ENCODE results near the gene RPL3. TPM values are rescaled to one million over a fixed set of nuclear protein-coding genes. Genes with fewer than 3 reads are reported as not detected.
A peak's percentile ranks its signal among the peaks of the same experiment; 100 is the strongest.

Gene RPL3
- total and polyA plus RNA-seq, 2 of the 4 experiments (the other 2 are of a cell fraction): 2,871 to 3,312 TPM

GRCh38 chr22:39364714-39365491 lies 45.5 kb upstream of the RPL3 start:
- 65% methylated on average over 6 of the region's 11 CpGs; no CpG with 5 or more reads in 1 of the 2 experiments for WGBS, 2 experiments (ENCODE audit: extremely low coverage in 2 of 2, insufficient read length in 1 of 2)
- Histone ChIP-seq H3K4me3 (ENCODE audit: insufficient read depth, low read depth, low read length) (no peak overlapping the region), H2BK120ac (ENCODE audit: low read depth, low read length) (no peak overlapping the region), H2AK9ac (replicated peaks; ENCODE audit: low read depth, low read length, poor library complexity) (peak overlapping the region; percentile 5), H3K27ac (ENCODE audit: insufficient read depth, low read length) (no peak overlapping the region), H2AK5ac (ENCODE audit: low read depth, low read length) (0 out of 2 replicates have a peak overlapping the region, but pooled peaks have one; percentile 17), H4K20me1 (ENCODE audit: insufficient read depth, low read length) (peaks cover 14% of the 10 kb centered on the region), H3K36me3 (ENCODE audit: control insufficient read depth, insufficient read depth, low read length) (peaks cover 2% of the 10 kb centered on the region; the same call in 1 of the 2 replicates), H3K4ac (ENCODE audit: low read depth, low read length) (no peak overlapping the region), H3K9me1 (ENCODE audit: insufficient read depth, low read length) (peaks cover 4% of the 10 kb centered on the region; the same call in 1 of the 2 replicates), H4K91ac (ENCODE audit: insufficient read depth, low read depth, low read length) (no peak overlapping the region), H3K14ac (replicated peaks; ENCODE audit: low read depth, low read length) (no peak overlapping the region), H3K9ac (ENCODE audit: low read depth, low read length) (no peak overlapping the region), H3K9me3 (ENCODE audit: control insufficient read depth, insufficient read depth, low read length) (no peaks in the 10 kb centered on the region), H3K18ac (ENCODE audit: low read depth, low read length) (no peak overlapping the region), H4K5ac (ENCODE audit: low read depth, low read length) (no peak overlapping the region), H3K4me1 (ENCODE audit: control insufficient read depth, insufficient read depth, low read length) (peaks cover 8% of the 10 kb centered on the region; the same call in 1 of the 2 replicates), H3K79me1 (ENCODE audit: low read depth in 1 of 2, low read length in 2 of 2) (peaks cover 0 to 23% of the 10 kb centered on the region in 2 experiments; a peak in 3 of 4 replicates), H3K23ac (ENCODE audit: low read depth, low read length) (no peak overlapping the region), H3K27me3 (ENCODE audit: control insufficient read depth, insufficient read depth, low read length) (no peaks in the 10 kb centered on the region), H2BK5ac (ENCODE audit: low read depth, low read length, poor library complexity, severe bottlenecking) (no peak overlapping the region), H3K4me2 (ENCODE audit: low read depth, low read length) (no peak overlapping the region), H4K8ac (ENCODE audit: low read depth in 2 of 2, low read length in 2 of 2) (no peak overlapping the region), H2AFZ (replicated peaks; ENCODE audit: low read length, poor library complexity) (no peak overlapping the region), H2BK15ac (ENCODE audit: low read depth, low read length) (no peak overlapping the region), H3K56ac (ENCODE audit: extremely low read depth, insufficient read depth, low read length) (no peak overlapping the region), H2BK20ac (ENCODE audit: low read depth, low read length) (no peak overlapping the region)
- ChIA-PET CTCF (no interaction called here), POLR2A (ENCODE audit: unreplicated experiment) (no interaction called here)
- in situ Hi-C loops (cut with MboI; ENCODE audit: low sequenced_read_pairs): no loop called here
- dilution Hi-C loops (cut with HindIII; ENCODE audit: low sequenced_read_pairs, unreplicated experiment): no loop called here
- no TSS peak for BruUV-seq (replicated peaks)
- ATAC-seq (ENCODE audit: low read depth): no peak
- intact Hi-C loops (cut with micrococcal nuclease): no loop called here
- TF ChIP-seq USF2 (IDR thresholded peaks at IDR 0.05; ENCODE audit: low read depth, low read length) (no peak), RAD21 (IDR thresholded peaks at IDR 0.05; ENCODE audit: low read length) (no peak), POLR2A (IDR thresholded peaks at IDR 0.05; ENCODE audit: low read depth, low read length) (no peak), MXI1 (IDR thresholded peaks at IDR 0.05; ENCODE audit: borderline replicate concordance, low read depth, low read length) (no peak), RCOR1 (IDR thresholded peaks at IDR 0.05; ENCODE audit: insufficient replicate concordance, low read length) (no peak), BHLHE40 (IDR thresholded peaks at IDR 0.05; ENCODE audit: low read depth, low read length) (no peak), CEBPB (IDR thresholded peaks at IDR 0.05; ENCODE audit: low read depth, low read length) (no peak), SMC3 (IDR thresholded peaks at IDR 0.05; ENCODE audit: low read depth, low read length) (no peak), MAZ (IDR thresholded peaks at IDR 0.05; ENCODE audit: borderline replicate concordance, low read depth, low read length) (no peak), MAFK (IDR thresholded peaks at IDR 0.05; ENCODE audit: low read depth, low read length) (no peak), CHD1 (IDR thresholded peaks at IDR 0.05; ENCODE audit: low read depth, low read length) (no peak), RFX5 (IDR thresholded peaks at IDR 0.05; ENCODE audit: low read depth, low read length) (no peak), FOS (IDR thresholded peaks at IDR 0.05; ENCODE audit: low read depth, low read length) (no peak)
- TF ChIP-seq, protein P1, sequence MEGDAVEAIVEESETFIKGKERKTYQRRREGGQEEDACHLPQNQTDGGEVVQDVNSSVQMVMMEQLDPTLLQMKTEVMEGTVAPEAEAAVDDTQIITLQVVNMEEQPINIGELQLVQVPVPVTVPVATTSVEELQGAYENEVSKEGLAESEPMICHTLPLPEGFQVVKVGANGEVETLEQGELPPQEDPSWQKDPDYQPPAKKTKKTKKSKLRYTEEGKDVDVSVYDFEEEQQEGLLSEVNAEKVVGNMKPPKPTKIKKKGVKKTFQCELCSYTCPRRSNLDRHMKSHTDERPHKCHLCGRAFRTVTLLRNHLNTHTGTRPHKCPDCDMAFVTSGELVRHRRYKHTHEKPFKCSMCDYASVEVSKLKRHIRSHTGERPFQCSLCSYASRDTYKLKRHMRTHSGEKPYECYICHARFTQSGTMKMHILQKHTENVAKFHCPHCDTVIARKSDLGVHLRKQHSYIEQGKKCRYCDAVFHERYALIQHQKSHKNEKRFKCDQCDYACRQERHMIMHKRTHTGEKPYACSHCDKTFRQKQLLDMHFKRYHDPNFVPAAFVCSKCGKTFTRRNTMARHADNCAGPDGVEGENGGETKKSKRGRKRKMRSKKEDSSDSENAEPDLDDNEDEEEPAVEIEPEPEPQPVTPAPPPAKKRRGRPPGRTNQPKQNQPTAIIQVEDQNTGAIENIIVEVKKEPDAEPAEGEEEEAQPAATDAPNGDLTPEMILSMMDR (conservative IDR thresholded peaks at IDR 0.05; ENCODE audit: low read depth, low read length): no peak
- TF ChIP-seq, protein P2, sequence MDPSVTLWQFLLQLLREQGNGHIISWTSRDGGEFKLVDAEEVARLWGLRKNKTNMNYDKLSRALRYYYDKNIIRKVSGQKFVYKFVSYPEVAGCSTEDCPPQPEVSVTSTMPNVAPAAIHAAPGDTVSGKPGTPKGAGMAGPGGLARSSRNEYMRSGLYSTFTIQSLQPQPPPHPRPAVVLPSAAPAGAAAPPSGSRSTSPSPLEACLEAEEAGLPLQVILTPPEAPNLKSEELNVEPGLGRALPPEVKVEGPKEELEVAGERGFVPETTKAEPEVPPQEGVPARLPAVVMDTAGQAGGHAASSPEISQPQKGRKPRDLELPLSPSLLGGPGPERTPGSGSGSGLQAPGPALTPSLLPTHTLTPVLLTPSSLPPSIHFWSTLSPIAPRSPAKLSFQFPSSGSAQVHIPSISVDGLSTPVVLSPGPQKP (IDR thresholded peaks at IDR 0.05; ENCODE audit: borderline replicate concordance, low read depth, low read length): no peak
- DNase-seq: no peak

Measured in IMR-90 (cell line).